ENCODE results near the gene DSCAM. TPM values are rescaled to one million over a fixed set of nuclear protein-coding genes. Genes with fewer than 3 reads are reported as not detected.

Gene DSCAM
- total and polyA plus RNA-seq, 2 donors (not counting 3 experiments of a cell fraction or from before 2014, with no cell fraction given) = not detected

- H2AFZ ChIP-seq (ENCODE audit: low read depth, low read length) = no peak overlapping the region
- no peaks in the 10 kb centered on the region for H3K36me3 ChIP-seq (ENCODE audit: control insufficient read depth in 2 of 2, extremely low read depth in 1 of 2, insufficient read depth in 2 of 2, low read length in 2 of 2)
- ChIA-PET CTCF (no interaction called here), POLR2A (no interaction called here)
- FAIRE-seq = no peak
- no TSS peak for BruUV-seq (replicated peaks)
- intact Hi-C loops (cut with micrococcal nuclease) = no loop called here
- no peak overlapping the region for H3K4me3 ChIP-seq (replicated peaks in 1 of 3; ENCODE audit: insufficient read depth in 1 of 3, low read depth in 1 of 3, low read length in 3 of 3)
- no peak for DNase-seq (ENCODE audit: low read depth, low spot score)
- dilution Hi-C loops (cut with MboI; ENCODE audit: extremely low pct_ligation_motif_present, low sequenced_read_pairs) = no loop called here
- peaks cover 4% of the 10 kb centered on the region for H3K9me3 ChIP-seq (replicated peaks; ENCODE audit: control insufficient read depth, insufficient read depth, low read length)
- no peaks in the 10 kb centered on the region for H3K27me3 ChIP-seq (ENCODE audit: control insufficient read depth in 2 of 2, insufficient read depth in 2 of 2, low read length in 2 of 2)
- H3K4me2 ChIP-seq (ENCODE audit: insufficient read depth, low read length) = no peak overlapping the region
- no peak overlapping the region for H3K9ac ChIP-seq (replicated peaks; ENCODE audit: extremely low read depth, insufficient read depth, low read length)
- H3K79me2 ChIP-seq (ENCODE audit: control insufficient read depth, insufficient read depth, low read length) = no peaks in the 10 kb centered on the region
- H3K27ac ChIP-seq (ENCODE audit: insufficient read depth, low read depth, low read length) = no peak overlapping the region
- no peaks in the 10 kb centered on the region for H3K9me1 ChIP-seq (replicated peaks; ENCODE audit: control insufficient read depth, extremely low read depth, insufficient read depth, low read length)
- no peaks in the 10 kb centered on the region for H3K4me1 ChIP-seq (ENCODE audit: control insufficient read depth, extremely low read depth, insufficient read depth, low read length)
- TF ChIP-seq EZH2 (IDR thresholded peaks at IDR 0.05; ENCODE audit: borderline replicate concordance, low read depth, low read length, severe bottlenecking) (no peak), MYC (IDR thresholded peaks at IDR 0.05; ENCODE audit: low read depth, low read length) (no peak), CTCF (IDR thresholded peaks at IDR 0.05; ENCODE audit: extremely low read depth in 1 of 2, insufficient read depth in 1 of 2, low read depth in 1 of 2, low read length in 2 of 2) (no peak), JUN (IDR thresholded peaks at IDR 0.05; ENCODE audit: borderline replicate concordance, insufficient read depth, insufficient read length, low read depth) (no peak), GATA2 (IDR thresholded peaks at IDR 0.05; ENCODE audit: insufficient read depth, insufficient read length, low read depth, low read length) (no peak), MAX (IDR thresholded peaks at IDR 0.05; ENCODE audit: insufficient read depth, insufficient read length) (no peak), POLR2A (IDR thresholded peaks at IDR 0.05; ENCODE audit: low read depth, low read length) (no peak), FOS (IDR thresholded peaks at IDR 0.05; ENCODE audit: borderline replicate concordance, insufficient read depth, low read length) (no peak), POLR2AphosphoS5 (IDR thresholded peaks at IDR 0.05; ENCODE audit: insufficient read depth, low read depth, low read length) (no peak)
- H4K20me1 ChIP-seq (replicated peaks; ENCODE audit: control insufficient read depth, extremely low read depth, insufficient read depth, low read length) = no peaks in the 10 kb centered on the region
Measured at GRCh38 chr21:40169971-40170370, 677.0 kb downstream of the DSCAM start.
